H1 (cell line): ENCODE results near the gene DENND1A. TPM values are rescaled to one million over a fixed set of nuclear protein-coding genes. Genes with fewer than 3 reads are reported as not detected.

ENCODE experiments used
- CTCF ChIA-PET: fragments of 300-600 bp; sonication (Branson Sonifier 250); formaldehyde crosslinking; loops from one replicate; lab custom pipeline; 2021; ENCODE audit not compliant: partially characterized antibody; lab: Charles Lee
- POLR2A ChIA-PET: fragments of 300-600 bp; sonication (Branson Sonifier 250); formaldehyde crosslinking; loops from one replicate; lab custom pipeline; 2021; ENCODE audit warnings: inconsistent platforms; ENCODE audit not compliant: partially characterized antibody; lab: Charles Lee
- DNase-seq, 2 experiments: peaks; one replicate each; pipeline versions ENCODE4 v3.0.0 to v3.0.0-alpha.2; 2010 to 2022; ENCODE audit warnings: low spot score in 2 of 2, low read depth in 1 of 2, mixed read lengths in 1 of 2
- FAIRE-seq: peaks from 2 replicates; lab custom pipeline; 2011; peaks lifted over from hg19 to GRCh38; lab: Jason Lieb, UNC
- H2AFZ ChIP-seq: 2 replicates; pipeline ENCODE4 v1.8.1; 2012; ENCODE audit warnings: low read length, inconsistent platforms
- H2AK5ac ChIP-seq: 2 replicates; pipeline ENCODE4 v1.6.1; 2013; ENCODE audit warnings: low read depth, low read length
- H2BK120ac ChIP-seq: replicated peaks from 2 replicates; pipeline ENCODE3; 2013; ENCODE audit warnings: low read depth, low read length, inconsistent platforms
- H2BK12ac ChIP-seq: 2 replicates; pipeline ENCODE4 v1.6.1; 2013; ENCODE audit warnings: low read depth, low read length
- H2BK15ac ChIP-seq: 2 replicates; pipeline ENCODE4 v1.6.1; 2013; ENCODE audit warnings: low read length
- H2BK20ac ChIP-seq: 2 replicates; pipeline ENCODE4 v1.6.1; 2013; ENCODE audit warnings: low read length
- H2BK5ac ChIP-seq: 2 replicates; pipeline ENCODE4 v1.6.1; 2013; ENCODE audit warnings: low read depth, low read length
- H3K14ac ChIP-seq: 2 replicates; pipeline ENCODE4 v1.6.1; 2013; ENCODE audit warnings: inconsistent platforms; ENCODE audit not compliant: insufficient read length
- H3K18ac ChIP-seq: 2 replicates; pipeline ENCODE4 v1.6.1; 2013; ENCODE audit warnings: low read length; ENCODE audit errors: extremely low read depth
- H3K23ac ChIP-seq: 2 replicates; pipeline ENCODE4 v1.6.1; 2013; ENCODE audit warnings: inconsistent platforms; ENCODE audit not compliant: insufficient read length
- H3K23me2 ChIP-seq: 2 replicates; pipeline ENCODE4 v1.6.1; 2013; ENCODE audit warnings: low read depth, low read length
- H3K27ac ChIP-seq: 2 replicates; pipeline ENCODE4 v1.6.1; 2011; ENCODE audit warnings: low read depth, low read length, inconsistent platforms
- H3K27me3 ChIP-seq, 4 experiments: replicated peaks in 1 of 4; 1 replicate in 1 of 4; 2 replicates in 3 of 4; pipeline versions ENCODE4 v1.6.1 to v1.8.1; 2011 to 2013; ENCODE audit warnings: low read length in 3 of 4, mild to moderate bottlenecking in 3 of 4, inconsistent platforms in 2 of 4, mixed read lengths in 2 of 4, moderate library complexity in 1 of 4; ENCODE audit not compliant: control insufficient read depth in 3 of 4, insufficient read depth in 3 of 4; ENCODE audit errors: extremely low read depth in 1 of 4
- H3K36me3 ChIP-seq, 4 experiments: 2 replicates each; pipeline versions ENCODE4 v1.6.1 to v1.8.1; 2011 to 2013; ENCODE audit warnings: mild to moderate bottlenecking in 4 of 4, low read length in 3 of 4, moderate library complexity in 2 of 4, control low read depth in 1 of 4, inconsistent platforms in 1 of 4; ENCODE audit not compliant: insufficient read depth in 4 of 4, control insufficient read depth in 2 of 4
- H3K4ac ChIP-seq: replicated peaks from 2 replicates; pipeline ENCODE3; 2013; ENCODE audit warnings: low read length, low read depth, mixed read lengths, inconsistent platforms; ENCODE audit not compliant: insufficient read length
- H3K4me1 ChIP-seq, 4 experiments: replicated peaks in 1 of 4; 1 replicate in 1 of 4; 2 replicates in 3 of 4; pipeline versions ENCODE4 v1.6.1 to v1.8.1; 2011 to 2013; ENCODE audit warnings: low read length in 3 of 4, inconsistent platforms in 2 of 4, mixed read lengths in 1 of 4; ENCODE audit not compliant: insufficient read depth in 4 of 4, control insufficient read depth in 3 of 4
- H3K4me2 ChIP-seq, 2 experiments: 2 replicates each; pipeline versions ENCODE4 v1.6.1 to v1.8.1; 2011 to 2013; ENCODE audit warnings: low read depth in 2 of 2, low read length in 2 of 2, control low read depth in 1 of 2, inconsistent platforms in 1 of 2, mild to moderate bottlenecking in 1 of 2; ENCODE audit not compliant: insufficient read depth in 1 of 2
- H3K4me3 ChIP-seq, 4 experiments: fragments of 200-600, 300-600 bp in 1 of 4; sonication (generic), shearing (Covaris generic), sonication (Bioruptor Twin) in 1 of 4; 2 replicates each; pipeline versions ENCODE4 v1.5.1 to v1.8.1; 2011 to 2016; ENCODE audit warnings: low read length in 4 of 4, low read depth in 3 of 4, control low read depth in 2 of 4, inconsistent platforms in 2 of 4, mild to moderate bottlenecking in 2 of 4, mixed read lengths in 1 of 4, moderate library complexity in 1 of 4; ENCODE audit not compliant: insufficient read depth in 2 of 4; ENCODE audit errors: extremely low read depth in 1 of 4
- H3K56ac ChIP-seq: replicated peaks from 2 replicates; pipeline ENCODE3; 2013; ENCODE audit warnings: low read depth, mild to moderate bottlenecking, mixed read lengths, low read length, inconsistent platforms; ENCODE audit not compliant: insufficient read length
- H3K79me1 ChIP-seq: 2 replicates; pipeline ENCODE4 v1.6.1; 2013; ENCODE audit warnings: low read depth, low read length, control low read depth
- H3K79me2 ChIP-seq, 2 experiments: 2 replicates each; pipeline versions ENCODE4 v1.6.1 to v1.8.1; 2012 to 2013; ENCODE audit warnings: low read length in 2 of 2, mild to moderate bottlenecking in 2 of 2, inconsistent platforms in 1 of 2; ENCODE audit not compliant: insufficient read depth in 2 of 2, control insufficient read depth in 1 of 2
- H3K9ac ChIP-seq, 4 experiments: replicated peaks in 1 of 4; 1 replicate in 1 of 4; 2 replicates in 3 of 4; pipeline versions ENCODE4 v1.6.1 to v1.8.1; 2011 to 2013; ENCODE audit warnings: low read depth in 3 of 4, low read length in 3 of 4, control low read depth in 2 of 4, mild to moderate bottlenecking in 2 of 4, moderate library complexity in 2 of 4, inconsistent platforms in 1 of 4; ENCODE audit errors: extremely low read depth in 1 of 4
- H3K9me3 ChIP-seq, 2 experiments: 2 replicates each; pipeline versions ENCODE4 v1.6.1 to v1.8.1; 2012 to 2013; ENCODE audit warnings: mild to moderate bottlenecking in 2 of 2, moderate library complexity in 2 of 2, control low read depth in 1 of 2, inconsistent platforms in 1 of 2, low read depth in 1 of 2, low read length in 1 of 2, mixed read lengths in 1 of 2; ENCODE audit not compliant: insufficient read depth in 2 of 2
- H4K20me1 ChIP-seq, 2 experiments: replicated peaks in 1 of 2; 2 replicates each; pipeline versions ENCODE3 to v1.8.1; 2011 to 2013; ENCODE audit warnings: inconsistent platforms in 2 of 2, low read length in 2 of 2, mild to moderate bottlenecking in 1 of 2; ENCODE audit not compliant: insufficient read depth in 2 of 2, control insufficient read depth in 1 of 2
- H4K5ac ChIP-seq: 2 replicates; pipeline ENCODE4 v1.6.1; 2013; ENCODE audit warnings: low read length, low read depth, mixed read lengths, inconsistent platforms; ENCODE audit not compliant: insufficient read length
- H4K8ac ChIP-seq: 2 replicates; pipeline ENCODE4 v1.8.0; 2013; ENCODE audit warnings: mild to moderate bottlenecking, moderate library complexity, low read length, inconsistent platforms; ENCODE audit not compliant: insufficient read depth; ENCODE audit errors: extremely low read depth
- H4K91ac ChIP-seq: replicated peaks from 2 replicates; pipeline ENCODE3; 2013; ENCODE audit warnings: low read length, mixed read lengths, inconsistent platforms; ENCODE audit not compliant: insufficient read length
- CBX8 ChIP-seq: fragments of 300-800, 300-1000 bp; sonication (generic); IDR thresholded peaks from 2 replicates; pipeline ENCODE4 v1.7.1; 2016; ENCODE audit warnings: low read depth, low read length, borderline replicate concordance
- EP300 ChIP-seq, 2 experiments: IDR thresholded peaks; 1 replicate in 1 of 2; 2 replicates in 1 of 2; pipeline ENCODE4 v1.6.1; 2011 to 2012; ENCODE audit warnings: low read depth in 2 of 2, low read length in 2 of 2, mild to moderate bottlenecking in 2 of 2, borderline replicate concordance in 1 of 2, inconsistent platforms in 1 of 2, moderate library complexity in 1 of 2
- EZH2 ChIP-seq: fragments of 200-600 bp; sonication (generic); IDR thresholded peaks from 2 replicates; pipeline ENCODE4 v1.7.1; 2012; ENCODE audit warnings: low read depth, mild to moderate bottlenecking, moderate library complexity, low read length, inconsistent platforms; ENCODE audit not compliant: severe bottlenecking
- GABPA ChIP-seq: IDR thresholded peaks from 2 replicates; pipeline ENCODE4 v1.6.1; 2011; ENCODE audit warnings: mild to moderate bottlenecking, low read length, moderate library complexity, borderline replicate concordance; ENCODE audit not compliant: insufficient read depth
- SAP30 ChIP-seq: fragments of 300-600 bp; sonication (generic); IDR thresholded peaks from 2 replicates; pipeline ENCODE4 v1.7.1; 2012; ENCODE audit warnings: low read length, moderate library complexity, mild to moderate bottlenecking, inconsistent platforms; ENCODE audit not compliant: insufficient read depth, insufficient replicate concordance
- SIX5 ChIP-seq: IDR thresholded peaks from 2 replicates; pipeline ENCODE4 v1.6.1; 2011; ENCODE audit warnings: mild to moderate bottlenecking, low read depth, low read length
- SUZ12 ChIP-seq: fragments of 200-600 bp; sonication (generic); IDR thresholded peaks from 2 replicates; pipeline ENCODE4 v1.6.1; 2012; ENCODE audit warnings: mild to moderate bottlenecking, inconsistent platforms, low read length, moderate library complexity, mixed read lengths
- TCF12 ChIP-seq: IDR thresholded peaks from 2 replicates; pipeline ENCODE4 v1.6.1; 2011; ENCODE audit warnings: low read depth, mild to moderate bottlenecking, low read length
- TEAD4 ChIP-seq: IDR thresholded peaks from 2 replicates; pipeline ENCODE4 v1.6.1; 2012; ENCODE audit warnings: low read depth, low read length, inconsistent platforms, mixed read lengths
- USF2 ChIP-seq: IDR thresholded peaks from 2 replicates; pipeline ENCODE4 v1.6.1; 2011; ENCODE audit warnings: low read length, improper control_type of control experiment
- WGBS, 2 experiments: shearing (Covaris generic) in 1 of 2; methylation state at CpG; one replicate each; pipeline versions ENCODE4 v1.1.6 to v1.1.7; 2013 to 2015; ENCODE audit warnings: low lambda C conversion rate in 2 of 2, mixed read lengths in 2 of 2, inconsistent platforms in 1 of 2, low coverage in 1 of 2, missing lambda C conversion rate in 1 of 2; ENCODE audit not compliant: insufficient replicate concordance in 2 of 2, insufficient coverage in 1 of 2, insufficient read length in 1 of 2; ENCODE audit errors: extremely low coverage in 1 of 2, missing lambda C conversion rate in 1 of 2; 5-methylcytosine and 5-hydroxymethylcytosine counted together
- polyA plus RNA-seq, 7 experiments: library from polyadenylated mRNA; depleted of rRNA in 3 of 7; stranded (reverse) in 5 of 7; unstranded in 2 of 7; fragments of >200 nt in 5 of 7; fragments of 200-250 nt in 2 of 7; gene quantifications; 1 replicate in 5 of 7; 2 replicates in 1 of 7; 4 replicates in 1 of 7; pipeline versions ENCODE4 v1.2.1 to v1.2.3, GENCODE V29; 2011 to 2013; ENCODE audit warnings: missing spikeins in 2 of 7, mixed read lengths in 2 of 7
- total RNA-seq: library from RNA; stranded (reverse); fragmentation: NEBNext Ultra II Directional; extraction: Animal tissue kit (Norgen Biotek cat#: 25700); gene quantifications from 2 replicates; pipeline ENCODE4 v1.2.1, GENCODE V29; 2021

The DENND1A gene
- total and polyA plus RNA-seq, 2 of the 8 experiments (the other 6 are each of a cell fraction or from before 2014, with no cell fraction given), result 24.1 to 26.4 TPM

DNA sequence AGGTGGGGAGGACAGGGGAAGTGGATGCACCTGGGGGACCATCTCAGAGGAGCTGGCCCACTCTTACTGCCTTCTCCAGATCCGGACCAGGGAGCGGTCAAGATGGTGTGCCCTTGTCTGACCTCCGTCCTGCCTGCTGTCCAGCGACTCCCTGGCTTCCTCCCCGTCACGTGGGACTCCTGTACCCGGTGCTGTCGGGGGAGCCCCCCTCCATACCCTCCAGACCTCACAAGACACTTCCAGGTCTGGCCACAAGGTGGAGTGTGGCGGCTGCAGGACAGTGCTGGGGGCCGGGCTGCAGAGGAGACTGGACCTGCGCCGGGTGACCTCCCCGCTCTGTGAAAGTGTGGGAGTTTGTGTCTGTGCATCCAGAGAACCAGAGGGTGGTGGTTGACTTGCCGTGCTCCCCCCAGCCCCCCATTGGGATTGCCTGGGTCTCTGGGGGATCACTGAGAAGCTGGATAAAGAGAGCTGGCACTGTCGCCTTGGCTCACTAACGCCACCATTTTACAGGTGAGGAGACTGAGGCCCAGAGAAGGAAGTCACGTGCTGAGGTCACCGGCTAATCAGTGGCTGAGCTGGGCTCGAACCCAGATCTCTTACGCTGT is 575.8 kb downstream of the DENND1A start:
- H3K4me1 ChIP-seq, result peaks cover 10 to 36% (median 22%) of the 10 kb centered on the region in 4 experiments
- H3K23me2 ChIP-seq, result peaks cover 11% of the 10 kb centered on the region
- no peak for FAIRE-seq
- WGBS, 2 experiments, result 28% methylated on average over 20 of the region's 20 CpGs; no CpG with 5 or more reads in 1 of the 2 experiments
- peak overlapping the region; percentile 19 for H3K4ac ChIP-seq
- H4K8ac ChIP-seq, result peak overlapping the region; percentile 54; the same call in 1 of the 2 replicates
- no peak overlapping the region for H2BK20ac ChIP-seq
- ChIA-PET POLR2A (interaction anchor here (1.0 to 2.0 kb wide), 4 partner anchors 13 to 238 kb away, joined by 3 to 6 read pairs (median 4); no protein-coding TSS in a partner anchor), CTCF (interaction anchor here (0.8 to 22.0 kb wide), 21 partner anchors 9 to 519 kb away, joined by 3 to 668 read pairs (median 4); no protein-coding TSS in a partner anchor)
- peak; percentile 53 to 98 for DNase-seq
- no peak overlapping the region for H4K5ac ChIP-seq
- H3K4me2 ChIP-seq, result peak overlapping the region in 1 of 2 experiments; percentile 65; a peak in 3 of 4 replicates
- no peaks in the 10 kb centered on the region for H3K79me1 ChIP-seq
- H3K27ac ChIP-seq, result no peak overlapping the region
- H3K4me3 ChIP-seq, result peak overlapping the region in 1 of 4 experiments; percentile 45; a peak in 2 of 8 replicates
- H3K9ac ChIP-seq, result no peak overlapping the region; a peak in 1 of 7 replicates
- H3K9me3 ChIP-seq, result no peaks in the 10 kb centered on the region
- H4K91ac ChIP-seq, result peak overlapping the region; percentile 75
- peak overlapping the region; percentile 72 for H3K18ac ChIP-seq
- peak overlapping the region; percentile 88; the same call in 1 of the 2 replicates for H2BK15ac ChIP-seq
- peak overlapping the region; percentile 95; the same call in 1 of the 2 replicates for H2BK12ac ChIP-seq
- no peak overlapping the region for H3K56ac ChIP-seq
- no peak overlapping the region for H2AK5ac ChIP-seq
- no peaks in the 10 kb centered on the region for H4K20me1 ChIP-seq
- 0 out of 2 replicates have a peak overlapping the region, but pooled peaks have one; percentile 67 for H2AFZ ChIP-seq
- H2BK5ac ChIP-seq, result 0 out of 2 replicates have a peak overlapping the region, but pooled peaks have one; percentile 24
- no peaks in the 10 kb centered on the region for H3K79me2 ChIP-seq
- H3K14ac ChIP-seq, result no peak overlapping the region
- no peak overlapping the region for H3K23ac ChIP-seq
- H3K36me3 ChIP-seq, result no peaks in the 10 kb centered on the region
- H2BK120ac ChIP-seq, result no peak overlapping the region
- H3K27me3 ChIP-seq, result no peaks in the 10 kb centered on the region; a peak in 2 of 7 replicates
- no peak for TF ChIP-seq TCF12
- peak; percentile 83 for TF ChIP-seq USF2
- TF ChIP-seq SUZ12, result no peak
- no peak for TF ChIP-seq SIX5
- TF ChIP-seq GABPA, result no peak
- TF ChIP-seq EZH2, result no peak
- TF ChIP-seq SAP30, result no peak
- TF ChIP-seq CBX8, result no peak
- TF ChIP-seq EP300 (IDR thresholded peaks at IDR 0.05; ENCODE audit: borderline replicate concordance in 1 of 2, low read depth in 2 of 2, low read length in 2 of 2), result no peak
- TF ChIP-seq TEAD4, result 0 out of 2 replicates have a peak, but pooled peaks have one; percentile 11
